HG03103 (cell line): Measurements from ENCODE around the gene TK2.
"Not testable (repeated sequence)": the region's sequence is repeated elsewhere in the genome, so short reads cannot be mapped to it uniquely, and the experiment has no call there.

Experiments
- ATAC-seq: cut with Tn5 transposase; IDR thresholded peaks from one replicate; pipeline ENCODE4 v1.9.1; 2021; ENCODE audit warnings: low read depth; ENCODE audit not compliant: unreplicated experiment

The TK2 gene

GRCh38 chr16:66471264-66471663, 78.7 kb downstream of the TK2 start:
- ATAC-seq, result no peak

GRCh38 chr16:66470556-66470955, 79.4 kb downstream of the TK2 start:
- no peak for ATAC-seq

GRCh38 chr16:66469947-66470546, 79.9 kb downstream of the TK2 start:
- no peak for ATAC-seq

- no peak for ATAC-seq
These were observed 80.5 kb downstream of the TK2 start for GRCh38 chr16:66469291-66469946.

GRCh38 chr16:66468321-66468965, 81.5 kb downstream of the TK2 start:
- ATAC-seq, result no peak

- ATAC-seq, result no peak
These were observed 82.3 kb downstream of the TK2 start for GRCh38 chr16:66467611-66468010.

DNA sequence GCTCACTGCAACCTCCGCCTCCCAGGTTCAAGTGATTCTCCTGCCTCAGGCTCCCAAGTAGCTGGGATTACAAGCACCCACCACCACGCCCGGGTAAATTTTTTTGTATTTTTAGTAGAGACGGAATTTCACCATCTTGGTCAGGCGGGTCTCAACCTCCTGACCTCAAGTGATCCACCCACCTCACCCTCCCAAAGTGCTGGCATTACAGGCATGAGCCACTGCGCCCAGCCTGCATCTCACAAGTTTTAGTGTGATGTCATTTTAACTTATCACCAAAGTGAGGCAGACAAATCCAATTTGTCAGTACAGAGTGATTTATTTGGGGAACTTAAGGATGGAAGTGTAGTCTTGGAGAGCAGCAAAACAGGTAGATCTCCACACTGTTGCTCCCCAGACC, 83.3 kb downstream of the TK2 start:
- not testable (repeated sequence) for ATAC-seq

DNA sequence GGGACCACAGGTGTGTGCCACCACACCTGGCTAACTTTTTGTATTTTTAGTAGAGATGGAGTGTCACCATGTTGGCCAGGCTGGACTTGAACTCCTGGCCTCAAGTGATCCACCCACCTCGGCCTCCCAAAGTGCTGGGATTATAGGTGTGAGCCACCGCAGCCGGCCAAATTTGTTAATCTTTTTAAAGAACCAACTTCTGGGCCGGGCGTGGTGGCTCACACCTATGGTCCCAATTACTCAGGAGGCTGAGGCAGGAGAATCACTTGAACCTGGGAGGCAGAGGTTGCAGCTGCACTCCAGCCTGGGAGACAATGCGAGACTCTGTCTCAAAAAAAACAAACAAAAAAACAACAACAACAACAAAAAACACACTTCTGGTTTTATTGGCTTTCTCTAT, 84.0 kb downstream of the TK2 start:
- ATAC-seq, result not testable (repeated sequence)

GRCh38 chr16:66462912-66463311, 87.0 kb downstream of the TK2 start:
- ATAC-seq, result no peak

DNA sequence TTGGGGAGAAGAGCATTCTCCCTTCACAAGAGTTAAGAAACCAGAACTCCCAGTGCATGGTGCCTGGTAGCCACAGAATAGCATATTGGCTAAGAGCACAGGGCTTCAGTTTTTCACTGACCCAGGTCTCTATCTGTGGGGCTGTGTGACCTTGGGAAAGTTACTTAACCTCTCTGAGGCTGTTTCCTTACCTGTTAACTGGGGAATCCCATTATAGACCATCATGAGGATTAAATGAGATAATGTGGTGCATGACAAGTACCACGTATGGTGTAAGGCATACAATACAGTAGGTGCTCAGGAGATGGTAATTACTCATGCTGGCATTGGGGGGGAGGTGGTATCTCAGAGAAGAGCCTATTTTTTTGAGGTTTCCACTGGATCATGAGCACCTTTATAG, 89.2 kb downstream of the TK2 start:
- ATAC-seq, result no peak

DNA sequence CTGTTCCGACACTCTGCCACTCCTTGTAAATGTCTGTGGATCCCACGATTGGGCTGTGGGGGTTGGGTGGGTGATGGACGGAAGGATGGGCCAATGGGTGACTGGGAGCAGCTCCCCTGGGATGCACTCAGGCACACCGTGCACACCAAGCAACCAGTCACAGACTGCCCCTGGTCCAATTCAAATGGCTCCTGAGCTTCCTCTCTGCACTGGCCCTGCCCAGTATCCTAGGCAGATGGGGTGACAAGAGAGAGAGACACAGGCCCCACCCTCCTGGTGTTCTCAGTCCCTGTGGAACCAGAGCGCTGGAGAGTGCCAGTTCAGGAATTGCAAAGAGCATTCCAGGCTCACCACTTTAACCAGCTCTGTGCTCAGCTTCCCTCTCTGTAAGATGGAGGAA, 90.0 kb downstream of the TK2 start:
- no peak for ATAC-seq

GRCh38 chr16:66458853-66459252, 91.1 kb downstream of the TK2 start:
- no peak for ATAC-seq

DNA sequence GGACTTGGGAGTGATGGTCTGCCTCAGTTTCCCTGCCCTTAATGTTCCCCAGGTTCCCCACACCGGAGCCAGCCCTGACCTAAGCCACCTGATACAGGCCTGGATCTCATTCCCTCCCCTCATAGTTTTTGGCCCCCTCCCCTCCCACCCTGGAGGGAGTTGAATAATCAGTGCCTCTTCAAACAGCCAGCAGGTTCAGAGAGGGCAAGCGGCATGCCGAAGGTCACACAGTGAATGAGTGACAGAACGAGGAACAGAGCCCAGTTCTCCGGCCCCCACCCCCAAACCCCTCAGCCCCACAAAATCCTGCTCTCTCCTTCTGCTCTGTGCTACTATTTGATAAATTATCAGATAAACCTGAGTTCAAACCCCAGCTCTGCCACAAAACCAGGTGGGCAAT, 91.6 kb downstream of the TK2 start:
- ATAC-seq, result no peak
